GM12872 (cell line): ENCODE results near the gene PPARG.

Source experiments
- CTCF ChIP-seq: IDR thresholded peaks from 3 replicates; pipeline ENCODE4 v1.5.1; 2011; ENCODE audit warnings: low read depth, mild to moderate bottlenecking, low read length, moderate library complexity; ENCODE audit not compliant: insufficient read depth

PPARG gene

GRCh38 chr3:12352253-12352652, 63.4 kb downstream of the PPARG start:
- no peak for TF ChIP-seq CTCF

DNA sequence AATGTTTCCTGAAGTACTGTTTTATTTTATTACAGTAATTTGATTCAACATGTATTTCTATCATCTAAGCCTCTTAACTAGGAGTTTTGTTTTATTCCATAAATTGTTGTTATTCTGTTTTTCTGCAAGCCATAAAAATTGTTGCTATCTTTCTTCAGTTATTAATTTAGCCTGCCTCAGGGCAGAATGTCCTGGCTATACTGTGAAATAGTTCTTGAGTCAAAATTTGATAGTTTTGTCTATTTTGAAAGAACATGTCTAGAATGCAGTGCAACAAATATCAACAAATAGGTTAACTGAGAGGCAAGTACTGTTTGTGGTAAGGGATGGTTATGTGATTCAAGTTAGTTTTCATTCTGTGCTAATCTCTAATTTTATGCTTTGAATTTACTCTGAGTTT, 63.9 kb downstream of the PPARG start:
- TF ChIP-seq CTCF = no peak

GRCh38 chr3:12353796-12354525, 65.1 kb downstream of the PPARG start:
- TF ChIP-seq CTCF = no peak

DNA sequence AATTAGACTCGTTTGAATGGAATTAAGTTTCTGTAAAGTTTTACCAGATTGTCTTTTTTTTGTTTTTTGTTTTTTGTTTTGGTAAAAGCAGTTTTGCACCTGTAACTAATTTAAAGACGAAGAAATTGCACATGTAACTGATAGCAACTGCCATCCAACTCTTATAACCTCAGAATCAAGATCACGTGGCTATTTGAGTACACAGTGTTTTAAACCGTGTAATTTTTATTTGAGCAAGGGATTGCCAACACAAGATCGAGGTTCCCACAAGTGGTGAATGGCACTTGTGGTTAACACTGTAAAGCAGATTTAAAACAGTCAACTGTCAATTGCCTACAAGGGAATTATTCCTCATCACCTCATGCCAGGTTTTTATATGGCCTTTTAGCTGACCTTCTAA, 67.3 kb downstream of the PPARG start:
- TF ChIP-seq CTCF = no peak

DNA sequence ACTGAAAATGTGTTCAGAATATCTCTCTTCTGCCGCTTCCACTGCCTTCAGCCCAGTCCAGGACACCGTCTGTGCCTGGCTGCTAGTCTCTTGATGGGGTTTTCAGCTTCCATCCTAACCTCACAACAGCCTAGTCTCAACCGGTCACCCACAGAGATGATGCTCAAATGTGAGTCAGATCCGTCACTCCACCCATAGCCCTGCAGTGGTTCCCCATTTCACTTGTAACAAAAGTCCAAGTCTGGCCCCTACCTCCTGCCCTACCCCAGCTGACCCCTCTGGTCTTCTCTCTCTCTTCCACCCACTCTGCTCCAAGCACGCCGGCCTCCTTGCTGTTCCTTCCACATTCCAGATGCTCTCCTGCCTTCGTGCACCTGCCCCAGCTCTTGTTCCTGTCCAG, 68.1 kb downstream of the PPARG start:
- TF ChIP-seq CTCF = no peak

GRCh38 chr3:12357456-12357855, 68.6 kb downstream of the PPARG start:
- TF ChIP-seq CTCF = no peak

DNA sequence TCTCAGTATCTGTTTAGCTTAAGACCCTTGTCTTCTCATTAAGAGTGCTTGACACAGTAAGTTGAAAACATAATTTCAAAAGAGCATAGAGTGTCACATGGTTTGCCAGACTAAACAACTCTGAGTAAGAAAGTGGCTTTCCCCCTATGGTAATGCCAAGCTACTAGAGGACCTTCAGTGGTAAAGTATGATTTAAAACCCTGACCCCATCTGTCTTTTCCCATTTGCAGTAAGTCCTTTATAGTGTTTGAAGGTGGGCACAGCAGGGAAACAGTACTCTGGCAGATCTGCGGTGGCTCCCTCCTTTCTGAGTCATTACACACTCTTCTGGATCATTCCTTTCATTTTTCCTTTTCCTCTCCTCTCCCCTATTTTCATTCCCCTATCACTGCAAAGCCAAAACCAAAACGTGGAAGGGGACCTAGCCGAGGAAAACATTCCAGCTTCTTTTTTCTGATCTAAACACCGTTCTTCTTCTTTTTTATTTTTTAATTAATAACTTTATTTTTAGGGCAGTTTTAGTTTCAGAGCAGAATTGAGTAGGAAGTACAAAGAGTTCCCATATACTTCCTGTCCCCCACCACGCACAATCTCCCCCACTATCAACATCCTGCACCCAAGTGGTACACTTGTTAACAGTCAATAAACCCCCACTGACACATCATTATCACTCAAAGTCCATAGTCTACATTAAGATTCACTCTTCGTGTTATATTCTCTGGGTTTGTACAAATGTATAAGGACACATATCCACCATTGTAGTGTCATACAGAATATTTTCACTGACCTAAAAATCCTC, 74.7 kb downstream of the PPARG start:
- no peak for TF ChIP-seq CTCF
